HepG2 (cell line): ENCODE data around the gene HS3ST3B1. TPM values are rescaled to one million over a fixed set of nuclear protein-coding genes. Genes with fewer than 3 reads are reported as not detected.

Experiments used
- ATAC-seq: fragments of 200-7000 bp; cut with Tn5 transposase; 3 replicates; pipeline ENCODE4 v1.9.1; 2020; ENCODE audit warnings: mild to moderate bottlenecking, moderate library complexity
- BruUV-seq: library from RNA; stranded (reverse); fragments of 400-500 nt; replicated peaks from 2 replicates; lab custom pipeline; 2021; lab: Mats Ljungman, UMichigan
- CTCF ChIA-PET: fragments of 300-600 bp; formaldehyde crosslinking; extraction: SDS; loops from one replicate; lab custom pipeline; 2021; ENCODE audit warnings: low total read pairs, inconsistent platforms, low intra/inter-chr PET ratio; lab: Yijun Ruan, JAX
- POLR2A ChIA-PET: fragments of 350-600 bp; sonication (Branson Sonifier 250); formaldehyde crosslinking; loops from one replicate; lab custom pipeline; 2020; ENCODE audit warnings: antibody characterized with exemption, inconsistent platforms; lab: Yijun Ruan, JAX
- DNase-seq: peaks from one replicate; pipeline ENCODE4 v3.0.0-alpha.2; 2015; ENCODE audit warnings: low spot score
- FAIRE-seq: peaks from 3 replicates; lab custom pipeline; 2011; peaks lifted over from hg19 to GRCh38; lab: Jason Lieb, UNC
- H2AFZ ChIP-seq: one replicate; pipeline ENCODE4 v1.6.1; 2011; ENCODE audit warnings: low read length, inconsistent platforms
- H3K27ac ChIP-seq: fragments of 300-600 bp; 3 replicates; pipeline ENCODE4 v1.8.0; 2011; ENCODE audit warnings: mixed run types, mild to moderate bottlenecking, mixed read lengths, low read length, inconsistent platforms; ENCODE audit not compliant: insufficient read depth; ENCODE audit errors: extremely low read length
- H3K27me3 ChIP-seq, 2 experiments: fragments of 200-600 bp in 1 of 2; 2 replicates in 1 of 2; 3 replicates in 1 of 2; pipeline versions ENCODE4 v1.6.0 to v1.8.0; 2011; ENCODE audit warnings: low read length in 2 of 2, mild to moderate bottlenecking in 2 of 2, moderate library complexity in 2 of 2, inconsistent platforms in 1 of 2; ENCODE audit not compliant: insufficient read depth in 2 of 2, control insufficient read depth in 1 of 2
- H3K36me3 ChIP-seq, 2 experiments: fragments of 200-600 bp in 1 of 2; replicated peaks in 1 of 2; 2 replicates in 1 of 2; 3 replicates in 1 of 2; pipeline versions ENCODE4 v1.5.1 to v1.8.0; 2011; ENCODE audit warnings: low read length in 2 of 2, inconsistent platforms in 1 of 2; ENCODE audit not compliant: insufficient read depth in 2 of 2, control insufficient read depth in 1 of 2
- H3K4me1 ChIP-seq: 2 replicates; pipeline ENCODE4 v1.5.1; 2012; ENCODE audit warnings: low read length, inconsistent platforms; ENCODE audit not compliant: insufficient read depth
- H3K4me2 ChIP-seq: 2 replicates; pipeline ENCODE4 v1.6.0; 2011; ENCODE audit warnings: low read depth, low read length, inconsistent platforms
- H3K4me3 ChIP-seq, 3 experiments: fragments of 200-600 bp in 1 of 3; sonication (generic), shearing (Covaris generic) in 1 of 3; replicated peaks in 1 of 3; 2 replicates each; pipeline ENCODE4 v1.5.1; 2011 to 2016; ENCODE audit warnings: low read length in 3 of 3, inconsistent platforms in 2 of 3, low read depth in 2 of 3, mild to moderate bottlenecking in 2 of 3, control low read depth in 1 of 3, mixed read lengths in 1 of 3; ENCODE audit not compliant: insufficient read depth in 1 of 3
- H3K79me2 ChIP-seq: one replicate; pipeline ENCODE4 v1.6.1; 2011; ENCODE audit warnings: low read length, inconsistent platforms; ENCODE audit not compliant: insufficient read depth
- H3K9ac ChIP-seq: 2 replicates; pipeline ENCODE4 v1.6.0; 2011; ENCODE audit warnings: mild to moderate bottlenecking, low read depth, low read length, inconsistent platforms; ENCODE audit not compliant: insufficient read depth
- H3K9me3 ChIP-seq: 2 replicates; pipeline ENCODE4 v1.5.1; 2012; ENCODE audit warnings: mild to moderate bottlenecking, low read length
- H4K20me1 ChIP-seq: 2 replicates; pipeline ENCODE4 v1.6.0; 2011; ENCODE audit warnings: inconsistent platforms, mild to moderate bottlenecking, low read length, moderate library complexity; ENCODE audit not compliant: insufficient read depth
- CENPT ChIP-seq: sonication (generic); formaldehyde crosslinking; IDR thresholded peaks from 2 replicates; pipeline ENCODE4 v1.8.0; 2022; ENCODE audit warnings: low read depth, mild to moderate bottlenecking, moderate library complexity, missing genetic modification reagents
- GATAD2A ChIP-seq: IDR thresholded peaks from 2 replicates; pipeline ENCODE4 v1.6.1; 2016
- RBFOX2 ChIP-seq: fragments of 200-400 bp; formaldehyde crosslinking; IDR thresholded peaks from 2 replicates; pipeline ENCODE4 v1.6.1; 2017; ENCODE audit warnings: low read depth, mild to moderate bottlenecking, low read length
- ZKSCAN5 ChIP-seq: sonication (generic); formaldehyde crosslinking; IDR thresholded peaks from 2 replicates; pipeline ENCODE4 v1.5.1; 2020; ENCODE audit warnings: mild to moderate bottlenecking, missing genetic modification reagents
- ZNF20 ChIP-seq: sonication (generic); formaldehyde crosslinking; IDR thresholded peaks from 2 replicates; pipeline ENCODE4 v1.4.0; 2020; ENCODE audit warnings: mild to moderate bottlenecking, moderate library complexity, missing genetic modification reagents
- WGBS: methylation state at CpG from one replicate; pipeline ENCODE4 v1.1.6; 2017; ENCODE audit warnings: low lambda C conversion rate; 5-methylcytosine and 5-hydroxymethylcytosine counted together
- in situ Hi-C: cut with HindIII; loops from 2 replicates; pipeline ENCODE4 v1.10.0; 2017; ENCODE audit warnings: low pct_unique_long_range_greater_than_20kb; ENCODE audit not compliant: extremely low pct_ligation_motif_present
- intact Hi-C: fragments of 100-400 bp; cut with micrococcal nuclease; formaldehyde crosslinking; loops from one replicate; pipeline ENCODE4 v1.10.0; 2022; ENCODE audit not compliant: unreplicated experiment
- polyA plus RNA-seq, 8 experiments: library from polyadenylated mRNA; depleted of rRNA in 3 of 8; stranded (reverse) in 7 of 8; unstranded in 1 of 8; fragments of >200 nt; fragmentation: Illumina TruSeq in 4 of 8; extraction: Trizol in 4 of 8; gene quantifications; 2 replicates each; pipeline versions ENCODE4 v1.2.1 to v1.2.3, GENCODE V29; 2011 to 2016; ENCODE audit warnings: low read depth in 4 of 8, missing spikeins in 1 of 8, mixed read lengths in 1 of 8; ENCODE audit not compliant: insufficient read depth in 1 of 8
- total RNA-seq, 5 experiments: library from RNA; depleted of rRNA; stranded (reverse); fragments of >200 nt; fragmentation: Illumina TruSeq; extraction: Trizol; gene quantifications; 2 replicates each; pipeline ENCODE4 v1.2.3, GENCODE V29; 2016; ENCODE audit warnings: low read depth in 1 of 5
- TF ChIP-seq, protein P1 (sequence below): sonication (generic); formaldehyde crosslinking; IDR thresholded peaks from 2 replicates; pipeline ENCODE4 v1.8.0; 2022; ENCODE audit warnings: missing genetic modification reagents, low read depth, mild to moderate bottlenecking, borderline replicate concordance

The HS3ST3B1 gene
- total and polyA plus RNA-seq, 2 of the 13 experiments (the other 11 are each of a cell fraction or from before 2014, with no cell fraction given) = 15.7 to 39.5 TPM

DNA sequence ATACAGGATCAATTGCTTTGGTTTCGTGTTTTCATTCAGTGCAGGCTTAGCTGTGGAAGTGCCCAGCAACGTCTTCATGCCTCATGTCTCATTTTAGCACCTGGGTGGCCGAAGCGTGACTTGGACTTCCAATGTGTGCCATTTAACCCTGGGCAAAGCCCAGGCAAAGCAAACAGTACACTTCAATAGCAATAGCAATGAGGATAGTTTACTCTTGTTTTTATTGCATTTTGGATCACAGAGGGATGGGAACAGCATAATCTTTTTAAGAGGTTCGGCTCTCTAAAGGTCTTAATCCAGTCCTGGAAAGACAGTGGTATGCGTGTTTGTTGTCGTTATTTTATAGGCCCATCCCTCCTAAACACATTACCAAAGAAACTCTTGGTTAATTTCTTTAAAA lies 86.2 kb downstream of the HS3ST3B1 start:
- BruUV-seq = no TSS peak
- POLR2A ChIA-PET = interaction anchor here (1.3 to 5.0 kb wide), 2 partner anchors 12 to 14 kb away, joined by 3 to 28 read pairs; no protein-coding TSS in a partner anchor
- intact Hi-C loops (no loop called here), in situ Hi-C loops (no loop called here)
- FAIRE-seq = no peak
- ATAC-seq = no peak
- 0 out of 2 replicates have a peak, but pooled peaks have one; percentile 20 for TF ChIP-seq RBFOX2
- no peak for TF ChIP-seq ZKSCAN5 (CRISPR knock-in tag)
- H3K9ac ChIP-seq = no peak overlapping the region
- H3K36me3 ChIP-seq = peaks cover 15 to 89% of the 10 kb centered on the region in 2 experiments
- peaks cover 10% of the 10 kb centered on the region; the same call in 1 of the 2 replicates for H4K20me1 ChIP-seq
- H3K27ac ChIP-seq = no peak overlapping the region
- peaks cover 10% of the 10 kb centered on the region; the same call in 1 of the 2 replicates for H3K4me1 ChIP-seq
- peaks cover 87% of the 10 kb centered on the region for H3K79me2 ChIP-seq
- no peaks in the 10 kb centered on the region for H3K9me3 ChIP-seq
- H3K27me3 ChIP-seq = no peaks in the 10 kb centered on the region
- no peak for DNase-seq
- CTCF ChIA-PET = no interaction called here
- 96% methylated on average over 7 of the region's 7 CpGs for WGBS
- no peak overlapping the region for H3K4me2 ChIP-seq
- no peak overlapping the region for H2AFZ ChIP-seq
- H3K4me3 ChIP-seq = no peak overlapping the region

DNA sequence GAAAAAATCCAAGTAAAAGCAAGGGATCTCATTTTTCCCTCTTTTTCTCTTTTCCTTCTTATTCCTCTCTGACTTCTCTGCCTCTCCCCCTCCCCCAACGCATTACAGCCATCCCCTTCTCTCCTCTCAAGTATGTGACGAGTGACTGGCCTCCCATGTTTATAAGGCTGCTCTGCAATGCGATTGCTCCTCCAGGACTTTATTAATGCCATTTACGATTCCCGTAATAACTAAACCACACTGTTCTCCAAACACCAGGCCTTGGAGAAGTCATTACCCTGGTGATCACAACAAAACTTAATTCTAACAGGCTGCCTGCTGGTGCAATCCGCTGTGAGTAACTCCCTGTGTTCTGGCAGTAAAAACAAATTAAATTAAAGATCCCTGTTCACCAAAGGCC lies 88.8 kb downstream of the HS3ST3B1 start:
- Histone ChIP-seq H3K36me3 (peaks cover 12 to 73% of the 10 kb centered on the region in 2 experiments), H3K79me2 (peaks cover 76% of the 10 kb centered on the region), H3K27me3 (no peaks in the 10 kb centered on the region), H3K4me3 (no peak overlapping the region), H3K9ac (no peak overlapping the region), H3K4me2 (no peak overlapping the region), H3K27ac (no peak overlapping the region), H3K4me1 (no peaks in the 10 kb centered on the region)
- ChIA-PET POLR2A (no interaction called here), CTCF (no interaction called here)
- 96% methylated on average over 6 of the region's 6 CpGs for WGBS
- ATAC-seq (no peak), DNase-seq (no peak)
- intact Hi-C loops = no loop called here
- TF ChIP-seq, protein P1, sequence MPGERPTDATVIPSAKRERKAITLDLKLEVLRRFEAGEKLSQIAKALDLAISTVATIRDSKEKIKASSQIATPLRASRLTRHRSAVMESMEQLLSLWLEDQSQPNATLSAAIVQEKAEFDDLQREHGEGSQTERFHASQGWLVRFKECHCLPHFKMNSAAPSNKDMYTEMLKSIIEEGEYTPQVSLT (CRISPR knock-in tag) = no peak
- TF ChIP-seq ZNF20 (CRISPR knock-in tag) (no peak), CENPT (CRISPR knock-in tag) (no peak), GATAD2A (CRISPR knock-in tag) (no peak)
- TF ChIP-seq, all 625 proteins: peak for 0
- in situ Hi-C loops = no loop called here
- Histone ChIP-seq H3K9me3 (no peaks in the 10 kb centered on the region), H4K20me1 (peaks cover 10% of the 10 kb centered on the region; the same call in 1 of the 2 replicates), H2AFZ (no peak overlapping the region)
- BruUV-seq = no TSS peak
- FAIRE-seq = no peak
